Measurements from ENCODE around the gene MAPK8IP3.

DNA sequence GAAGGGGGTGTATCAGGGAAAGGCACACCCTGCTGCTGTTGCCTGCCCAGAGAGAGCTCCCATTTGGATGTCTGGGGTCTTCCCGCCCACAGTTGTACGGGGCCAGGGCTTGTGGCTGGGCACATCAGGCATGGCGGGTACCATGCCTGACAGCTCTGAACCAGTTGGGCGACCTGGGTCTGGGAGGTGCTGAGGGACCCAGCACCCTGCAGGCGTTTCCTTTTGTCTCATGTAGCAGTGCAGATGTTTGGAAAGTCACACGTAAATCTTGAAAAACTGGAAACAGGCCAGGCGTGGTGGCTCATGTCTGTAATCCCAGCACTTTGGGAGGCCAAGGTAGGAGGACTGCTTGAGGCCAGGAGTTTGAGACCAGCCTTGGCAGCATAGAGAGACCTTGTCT is 36.3 kb upstream of the MAPK8IP3 start:
- TF ChIP-seq EZH2 (IDR thresholded peaks at IDR 0.05): no peak
- no peak for TF ChIP-seq CTCF (IDR thresholded peaks at IDR 0.05)

All from neural progenitor cell (in vitro differentiated cells).